Keratinocyte (primary cell): ENCODE results near the gene YBX1. TPM values are rescaled to one million over a fixed set of nuclear protein-coding genes. Genes with fewer than 3 reads are reported as not detected.
A peak's percentile ranks its signal among the peaks of the same experiment; 100 is the strongest.

Experiments
- DNase-seq: peaks from one replicate; pipeline ENCODE4 v3.0.0-alpha.2; 2011; ENCODE audit warnings: low read depth, missing footprints, low spot score
- FAIRE-seq: peaks from 2 replicates; lab custom pipeline; 2011; peaks lifted over from hg19 to GRCh38; lab: Jason Lieb, UNC
- H2AFZ ChIP-seq: 2 replicates; pipeline ENCODE4 v1.6.0; 2012; ENCODE audit warnings: low read length, control low read depth, inconsistent platforms; ENCODE audit not compliant: control insufficient read depth
- H3K27ac ChIP-seq: 2 replicates; pipeline ENCODE4 v1.5.1; 2011; ENCODE audit warnings: low read length; ENCODE audit not compliant: control insufficient read depth, insufficient read depth
- H3K27me3 ChIP-seq: 3 replicates; pipeline ENCODE4 v1.6.0; 2011; ENCODE audit warnings: low read length; ENCODE audit not compliant: control insufficient read depth, insufficient read depth; ENCODE audit errors: extremely low read depth
- H3K36me3 ChIP-seq, 2 experiments: 2 replicates in 1 of 2; 3 replicates in 1 of 2; pipeline ENCODE4 v1.5.1; 2011; ENCODE audit warnings: low read length in 2 of 2, mild to moderate bottlenecking in 1 of 2; ENCODE audit not compliant: control insufficient read depth in 2 of 2, insufficient read depth in 2 of 2; ENCODE audit errors: extremely low read depth in 1 of 2
- H3K4me1 ChIP-seq: 3 replicates; pipeline ENCODE4 v1.5.1; 2011; ENCODE audit warnings: low read length; ENCODE audit not compliant: control insufficient read depth, insufficient read depth; ENCODE audit errors: extremely low read depth
- H3K4me2 ChIP-seq: 3 replicates; pipeline ENCODE4 v1.6.0; 2011; ENCODE audit warnings: low read depth, low read length; ENCODE audit not compliant: control insufficient read depth, insufficient read depth; ENCODE audit errors: extremely low read depth
- H3K4me3 ChIP-seq, 3 experiments: fragments of 200-600 bp in 1 of 3; sonication (generic) in 1 of 3; 2 replicates in 2 of 3; 3 replicates in 1 of 3; pipeline ENCODE4 v1.5.1; 2011 to 2016; ENCODE audit warnings: low read length in 3 of 3, mild to moderate bottlenecking in 3 of 3, control low read depth in 2 of 3, inconsistent platforms in 1 of 3, low read depth in 1 of 3, mixed read lengths in 1 of 3, mixed run types in 1 of 3, moderate library complexity in 1 of 3; ENCODE audit not compliant: control insufficient read depth in 2 of 3, insufficient read depth in 2 of 3; ENCODE audit errors: extremely low read depth in 1 of 3
- H3K79me2 ChIP-seq: 2 replicates; pipeline ENCODE4 v1.6.0; 2012; ENCODE audit warnings: low read length; ENCODE audit not compliant: control insufficient read depth, insufficient read depth
- H3K9ac ChIP-seq: 3 replicates; pipeline ENCODE4 v1.6.0; 2011; ENCODE audit warnings: low read length; ENCODE audit not compliant: control insufficient read depth, insufficient read depth; ENCODE audit errors: extremely low read depth
- H3K9me1 ChIP-seq: 3 replicates; pipeline ENCODE4 v1.6.0; 2011; ENCODE audit warnings: low read length; ENCODE audit not compliant: control insufficient read depth, insufficient read depth; ENCODE audit errors: extremely low read depth
- H3K9me3 ChIP-seq: 2 replicates; pipeline ENCODE4 v1.5.1; 2012; ENCODE audit warnings: low read depth, low read length; ENCODE audit not compliant: control insufficient read depth
- H4K20me1 ChIP-seq: 3 replicates; pipeline ENCODE4 v1.6.0; 2011; ENCODE audit warnings: low read length; ENCODE audit not compliant: control insufficient read depth, insufficient read depth; ENCODE audit errors: extremely low read depth
- EZH2 ChIP-seq: IDR thresholded peaks from one replicate; pipeline ENCODE4 v1.6.1; 2012; ENCODE audit warnings: inconsistent platforms, mild to moderate bottlenecking, low read length, moderate library complexity
- dilution Hi-C: fragments of 300-500 bp; cut with MboI; formaldehyde crosslinking; loops from one replicate; pipeline ENCODE4 v1.7.0; 2020; ENCODE audit warnings: low sequenced_read_pairs; ENCODE audit not compliant: extremely low pct_ligation_motif_present
- polyA plus RNA-seq, 5 experiments: library from polyadenylated mRNA; depleted of rRNA in 3 of 5; stranded (reverse) in 3 of 5; stranded (forward) in 1 of 5; unstranded in 1 of 5; fragments of >200 nt; gene quantifications; 1 replicate in 1 of 5; 2 replicates in 3 of 5; 3 replicates in 1 of 5; pipeline versions ENCODE4 v1.2.1 to v1.2.3, GENCODE V29; 2011 to 2012; ENCODE audit warnings: missing spikeins in 2 of 5, low read depth in 1 of 5, low replicate concordance in 1 of 5
- TF ChIP-seq, protein P1 (sequence below), 3 experiments: IDR thresholded peaks in 1 of 3; conservative IDR thresholded peaks in 1 of 3; optimal IDR thresholded peaks in 1 of 3; 2 replicates in 2 of 3; 3 replicates in 1 of 3; pipeline versions ENCODE3 to v1.5.1; 2011; ENCODE audit warnings: low read length in 3 of 3, mild to moderate bottlenecking in 3 of 3, moderate library complexity in 2 of 3, control low read depth in 1 of 3, inconsistent platforms in 1 of 3; ENCODE audit not compliant: insufficient read depth in 2 of 3; ENCODE audit errors: extremely low read depth in 1 of 3

YBX1 gene
- polyA plus RNA-seq, 1 donor (not counting 4 experiments of a cell fraction or from before 2014, with no cell fraction given): 1,066 TPM

DNA sequence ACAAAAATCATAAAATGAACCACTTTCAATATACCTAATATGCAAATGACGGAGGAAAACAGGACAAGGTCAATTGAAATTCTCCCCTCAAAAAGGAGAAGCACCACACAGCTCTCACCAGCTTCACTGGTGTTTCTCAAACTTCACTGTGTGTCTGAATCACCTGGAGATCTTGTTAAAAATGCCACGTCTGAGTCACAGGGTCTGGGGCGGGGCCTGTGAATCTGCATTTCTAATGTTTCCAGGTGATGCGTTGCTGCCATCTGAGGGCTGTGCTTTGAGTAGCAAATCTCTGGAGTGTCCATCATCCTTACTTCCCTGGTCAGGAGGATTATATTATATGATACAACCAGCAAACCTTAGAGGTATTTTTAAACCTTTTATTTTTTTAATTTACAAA is 48.8 kb downstream of the YBX1 start:
- Histone ChIP-seq H3K4me1 (peaks cover 12% of the 10 kb centered on the region), H3K4me2 (no peak overlapping the region), H4K20me1 (no peaks in the 10 kb centered on the region), H3K27ac (no peak overlapping the region), H3K27me3 (no peaks in the 10 kb centered on the region), H3K9me1 (no peaks in the 10 kb centered on the region), H2AFZ (no peak overlapping the region), H3K36me3 (no peaks in the 10 kb centered on the region), H3K9ac (no peak overlapping the region), H3K9me3 (no peaks in the 10 kb centered on the region), H3K79me2 (no peaks in the 10 kb centered on the region), H3K4me3 (no peak overlapping the region)
- dilution Hi-C loops: no loop called here
- peak; percentile 34 for FAIRE-seq
- TF ChIP-seq, protein P1, sequence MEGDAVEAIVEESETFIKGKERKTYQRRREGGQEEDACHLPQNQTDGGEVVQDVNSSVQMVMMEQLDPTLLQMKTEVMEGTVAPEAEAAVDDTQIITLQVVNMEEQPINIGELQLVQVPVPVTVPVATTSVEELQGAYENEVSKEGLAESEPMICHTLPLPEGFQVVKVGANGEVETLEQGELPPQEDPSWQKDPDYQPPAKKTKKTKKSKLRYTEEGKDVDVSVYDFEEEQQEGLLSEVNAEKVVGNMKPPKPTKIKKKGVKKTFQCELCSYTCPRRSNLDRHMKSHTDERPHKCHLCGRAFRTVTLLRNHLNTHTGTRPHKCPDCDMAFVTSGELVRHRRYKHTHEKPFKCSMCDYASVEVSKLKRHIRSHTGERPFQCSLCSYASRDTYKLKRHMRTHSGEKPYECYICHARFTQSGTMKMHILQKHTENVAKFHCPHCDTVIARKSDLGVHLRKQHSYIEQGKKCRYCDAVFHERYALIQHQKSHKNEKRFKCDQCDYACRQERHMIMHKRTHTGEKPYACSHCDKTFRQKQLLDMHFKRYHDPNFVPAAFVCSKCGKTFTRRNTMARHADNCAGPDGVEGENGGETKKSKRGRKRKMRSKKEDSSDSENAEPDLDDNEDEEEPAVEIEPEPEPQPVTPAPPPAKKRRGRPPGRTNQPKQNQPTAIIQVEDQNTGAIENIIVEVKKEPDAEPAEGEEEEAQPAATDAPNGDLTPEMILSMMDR (optimal IDR thresholded peaks at IDR 0.05 in 1 of 3, IDR thresholded peaks at IDR 0.05 in 1 of 3, conservative IDR thresholded peaks at IDR 0.05 in 1 of 3; ENCODE audit: extremely low read depth in 1 of 3, insufficient read depth in 2 of 3, low read length in 3 of 3): peak in 1 of 3 experiments; percentile 54
- TF ChIP-seq EZH2: no peak
- no peak for DNase-seq

DNA sequence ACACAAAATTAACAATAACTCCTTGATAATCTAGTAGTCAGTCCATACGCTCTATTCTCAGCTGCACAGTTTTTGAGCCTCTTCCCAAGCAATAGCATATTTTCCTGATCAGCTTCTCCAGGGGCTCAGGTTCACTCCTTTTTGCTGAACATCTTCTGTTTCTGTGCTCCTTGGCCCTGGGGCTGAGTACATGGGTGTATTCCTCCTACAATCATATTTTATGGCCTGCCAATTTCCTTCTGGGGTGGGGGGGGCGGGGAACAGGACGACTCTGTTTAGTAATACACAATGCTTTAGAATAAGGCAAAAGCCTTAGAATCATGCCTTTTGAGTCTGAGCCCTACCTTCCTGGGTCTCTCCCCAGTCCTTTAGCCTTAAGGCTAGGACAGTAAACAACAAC is 49.4 kb downstream of the YBX1 start:
- H3K79me2 ChIP-seq: no peaks in the 10 kb centered on the region
- no peaks in the 10 kb centered on the region for H4K20me1 ChIP-seq
- no peaks in the 10 kb centered on the region for H3K27me3 ChIP-seq
- no peak overlapping the region for H3K4me2 ChIP-seq
- TF ChIP-seq, protein P1 (optimal IDR thresholded peaks at IDR 0.05 in 1 of 3, IDR thresholded peaks at IDR 0.05 in 1 of 3, conservative IDR thresholded peaks at IDR 0.05 in 1 of 3; ENCODE audit: extremely low read depth in 1 of 3, insufficient read depth in 2 of 3, low read length in 3 of 3): no peak
- no peak for TF ChIP-seq EZH2
- no peak for DNase-seq
- H2AFZ ChIP-seq: peak overlapping the region; percentile 49
- no peaks in the 10 kb centered on the region for H3K36me3 ChIP-seq
- no peak for FAIRE-seq
- H3K9me1 ChIP-seq: no peaks in the 10 kb centered on the region
- dilution Hi-C loops: no loop called here
- H3K9me3 ChIP-seq: no peaks in the 10 kb centered on the region
- no peak overlapping the region for H3K4me3 ChIP-seq
- peaks cover 18% of the 10 kb centered on the region for H3K4me1 ChIP-seq
- no peak overlapping the region for H3K27ac ChIP-seq
- no peak overlapping the region for H3K9ac ChIP-seq
